Stimulated activated CD8-positive, alpha-beta memory T cell treated with anti-CD3 and anti-CD28 coated beads, Interleukin-7, amount 100 ng/mL, for 24 hours (primary cell): ENCODE results near the gene FRS2.

ENCODE experiments used
- DNase-seq: peaks from one replicate; pipeline ENCODE4 v3.0.0-alpha.2; 2020; ENCODE audit warnings: low read depth

FRS2 gene

GRCh38 chr12:69466867-69467266, 3.3 kb upstream of the FRS2 start:
- no peak for DNase-seq

- DNase-seq: no peak
These were observed 2.8 kb upstream of the FRS2 start for GRCh38 chr12:69467366-69467765.

GRCh38 chr12:69468237-69469026, 1.8 kb upstream of the FRS2 start:
- no peak for DNase-seq

GRCh38 chr12:69469854-69470188, 367 bp upstream of the FRS2 start:
- DNase-seq: no peak

- DNase-seq: no peak
These were observed 865 bp downstream of the FRS2 start for GRCh38 chr12:69471076-69471430.

GRCh38 chr12:69471667-69472385, 1.6 kb downstream of the FRS2 start:
- DNase-seq: no peak

GRCh38 chr12:69473262-69473661, 3.1 kb downstream of the FRS2 start:
- no peak for DNase-seq

- no peak for DNase-seq
These were observed 4.3 kb downstream of the FRS2 start for GRCh38 chr12:69474456-69474855.

- no peak for DNase-seq
These were observed 5.2 kb downstream of the FRS2 start for GRCh38 chr12:69475237-69475975.

GRCh38 chr12:69476276-69477017, 6.3 kb downstream of the FRS2 start:
- DNase-seq: no peak

GRCh38 chr12:69479675-69480074, 9.5 kb downstream of the FRS2 start:
- DNase-seq: no peak

GRCh38 chr12:69480698-69481097, 10.5 kb downstream of the FRS2 start:
- DNase-seq: no peak

GRCh38 chr12:69481133-69481532, 10.9 kb downstream of the FRS2 start:
- DNase-seq: no peak

- DNase-seq: no peak
These were observed 13.5 kb downstream of the FRS2 start for GRCh38 chr12:69483700-69484099.

- DNase-seq: no peak
These were observed 14.2 kb downstream of the FRS2 start for GRCh38 chr12:69484428-69484827.

GRCh38 chr12:69490920-69491643, 20.9 kb downstream of the FRS2 start:
- no peak for DNase-seq

- DNase-seq: no peak
These were observed 22.6 kb downstream of the FRS2 start for GRCh38 chr12:69492739-69493138.

- DNase-seq: no peak
These were observed 24.9 kb downstream of the FRS2 start for GRCh38 chr12:69495071-69495470.

GRCh38 chr12:69497308-69498026, 27.3 kb downstream of the FRS2 start:
- DNase-seq: no peak

GRCh38 chr12:69500631-69501030, 30.4 kb downstream of the FRS2 start:
- DNase-seq: no peak
